Measurements from ENCODE around the gene BPIFA3. TPM values are rescaled to one million over a fixed set of nuclear protein-coding genes. Genes with fewer than 3 reads are reported as not detected.

BPIFA3 gene
- total and polyA plus RNA-seq, 2 of the 13 experiments (the other 11 are each of a cell fraction or from before 2014, with no cell fraction given) = not detected

DNA sequence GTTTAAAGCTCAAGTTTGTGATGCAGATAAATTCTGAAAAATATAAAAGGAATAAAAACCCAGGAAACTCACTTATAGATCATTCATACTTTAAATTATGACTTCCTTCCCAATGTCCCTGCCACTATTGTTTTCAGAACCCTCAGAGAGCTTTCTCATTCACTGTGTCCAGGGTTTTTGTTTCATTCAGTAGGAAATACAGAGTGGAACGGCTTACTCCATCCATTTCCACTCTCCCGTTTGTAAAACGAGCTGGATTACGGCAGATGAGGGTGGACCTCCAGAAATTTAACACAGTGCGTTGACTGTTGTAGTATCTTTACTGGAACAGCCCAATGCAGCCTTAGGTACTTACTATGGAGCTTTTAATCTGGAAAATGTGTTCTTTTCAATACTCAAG lies 42.2 kb downstream of the BPIFA3 start:
- H2AFZ ChIP-seq (ENCODE audit: low read length) = no peak overlapping the region
- no peak for FAIRE-seq
- POLR2A ChIA-PET = no interaction called here
- TF ChIP-seq SATB2 (CRISPR knock-in tag; IDR thresholded peaks at IDR 0.05) (no peak), ZNF589 (CRISPR knock-in tag; conservative IDR thresholded peaks at IDR 0.05) (no peak), ZSCAN21 (CRISPR knock-in tag; IDR thresholded peaks at IDR 0.05; ENCODE audit: borderline replicate concordance) (no peak), HNRNPH1 (optimal IDR thresholded peaks at IDR 0.05; ENCODE audit: low read depth, low read length) (no peak), SSRP1 (CRISPR knock-in tag; IDR thresholded peaks at IDR 0.05) (no peak), NAIF1 (CRISPR knock-in tag; IDR thresholded peaks at IDR 0.05; ENCODE audit: borderline replicate concordance) (no peak), ZNF326 (CRISPR knock-in tag; IDR thresholded peaks at IDR 0.05; ENCODE audit: borderline replicate concordance) (no peak), ZNF670 (CRISPR knock-in tag; IDR thresholded peaks at IDR 0.05; ENCODE audit: borderline replicate concordance) (no peak), FOXM1 (CRISPR knock-in tag; IDR thresholded peaks at IDR 0.05) (no peak), ZMYM3 (CRISPR knock-in tag; IDR thresholded peaks at IDR 0.05) (no peak), GATA4 (IDR thresholded peaks at IDR 0.05; ENCODE audit: borderline replicate concordance, low read depth) (no peak), SMAD1 (CRISPR knock-in tag; IDR thresholded peaks at IDR 0.05; ENCODE audit: borderline replicate concordance, low read depth) (no peak)
- TF ChIP-seq, protein P1, sequence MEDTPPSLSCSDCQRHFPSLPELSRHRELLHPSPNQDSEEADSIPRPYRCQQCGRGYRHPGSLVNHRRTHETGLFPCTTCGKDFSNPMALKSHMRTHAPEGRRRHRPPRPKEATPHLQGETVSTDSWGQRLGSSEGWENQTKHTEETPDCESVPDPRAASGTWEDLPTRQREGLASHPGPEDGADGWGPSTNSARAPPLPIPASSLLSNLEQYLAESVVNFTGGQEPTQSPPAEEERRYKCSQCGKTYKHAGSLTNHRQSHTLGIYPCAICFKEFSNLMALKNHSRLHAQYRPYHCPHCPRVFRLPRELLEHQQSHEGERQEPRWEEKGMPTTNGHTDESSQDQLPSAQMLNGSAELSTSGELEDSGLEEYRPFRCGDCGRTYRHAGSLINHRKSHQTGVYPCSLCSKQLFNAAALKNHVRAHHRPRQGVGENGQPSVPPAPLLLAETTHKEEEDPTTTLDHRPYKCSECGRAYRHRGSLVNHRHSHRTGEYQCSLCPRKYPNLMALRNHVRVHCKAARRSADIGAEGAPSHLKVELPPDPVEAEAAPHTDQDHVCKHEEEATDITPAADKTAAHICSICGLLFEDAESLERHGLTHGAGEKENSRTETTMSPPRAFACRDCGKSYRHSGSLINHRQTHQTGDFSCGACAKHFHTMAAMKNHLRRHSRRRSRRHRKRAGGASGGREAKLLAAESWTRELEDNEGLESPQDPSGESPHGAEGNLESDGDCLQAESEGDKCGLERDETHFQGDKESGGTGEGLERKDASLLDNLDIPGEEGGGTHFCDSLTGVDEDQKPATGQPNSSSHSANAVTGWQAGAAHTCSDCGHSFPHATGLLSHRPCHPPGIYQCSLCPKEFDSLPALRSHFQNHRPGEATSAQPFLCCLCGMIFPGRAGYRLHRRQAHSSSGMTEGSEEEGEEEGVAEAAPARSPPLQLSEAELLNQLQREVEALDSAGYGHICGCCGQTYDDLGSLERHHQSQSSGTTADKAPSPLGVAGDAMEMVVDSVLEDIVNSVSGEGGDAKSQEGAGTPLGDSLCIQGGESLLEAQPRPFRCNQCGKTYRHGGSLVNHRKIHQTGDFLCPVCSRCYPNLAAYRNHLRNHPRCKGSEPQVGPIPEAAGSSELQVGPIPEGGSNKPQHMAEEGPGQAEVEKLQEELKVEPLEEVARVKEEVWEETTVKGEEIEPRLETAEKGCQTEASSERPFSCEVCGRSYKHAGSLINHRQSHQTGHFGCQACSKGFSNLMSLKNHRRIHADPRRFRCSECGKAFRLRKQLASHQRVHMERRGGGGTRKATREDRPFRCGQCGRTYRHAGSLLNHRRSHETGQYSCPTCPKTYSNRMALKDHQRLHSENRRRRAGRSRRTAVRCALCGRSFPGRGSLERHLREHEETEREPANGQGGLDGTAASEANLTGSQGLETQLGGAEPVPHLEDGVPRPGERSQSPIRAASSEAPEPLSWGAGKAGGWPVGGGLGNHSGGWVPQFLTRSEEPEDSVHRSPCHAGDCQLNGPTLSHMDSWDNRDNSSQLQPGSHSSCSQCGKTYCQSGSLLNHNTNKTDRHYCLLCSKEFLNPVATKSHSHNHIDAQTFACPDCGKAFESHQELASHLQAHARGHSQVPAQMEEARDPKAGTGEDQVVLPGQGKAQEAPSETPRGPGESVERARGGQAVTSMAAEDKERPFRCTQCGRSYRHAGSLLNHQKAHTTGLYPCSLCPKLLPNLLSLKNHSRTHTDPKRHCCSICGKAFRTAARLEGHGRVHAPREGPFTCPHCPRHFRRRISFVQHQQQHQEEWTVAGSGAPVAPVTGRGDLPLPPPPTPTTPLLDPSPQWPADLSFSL (CRISPR knock-in tag; IDR thresholded peaks at IDR 0.05) = no peak
- TF ChIP-seq, protein P2, sequence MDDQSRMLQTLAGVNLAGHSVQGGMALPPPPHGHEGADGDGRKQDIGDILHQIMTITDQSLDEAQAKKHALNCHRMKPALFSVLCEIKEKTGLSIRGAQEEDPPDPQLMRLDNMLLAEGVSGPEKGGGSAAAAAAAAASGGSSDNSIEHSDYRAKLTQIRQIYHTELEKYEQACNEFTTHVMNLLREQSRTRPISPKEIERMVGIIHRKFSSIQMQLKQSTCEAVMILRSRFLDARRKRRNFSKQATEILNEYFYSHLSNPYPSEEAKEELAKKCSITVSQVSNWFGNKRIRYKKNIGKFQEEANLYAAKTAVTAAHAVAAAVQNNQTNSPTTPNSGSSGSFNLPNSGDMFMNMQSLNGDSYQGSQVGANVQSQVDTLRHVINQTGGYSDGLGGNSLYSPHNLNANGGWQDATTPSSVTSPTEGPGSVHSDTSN (CRISPR knock-in tag; IDR thresholded peaks at IDR 0.05; ENCODE audit: borderline replicate concordance) = no peak
- TF ChIP-seq, protein P3, sequence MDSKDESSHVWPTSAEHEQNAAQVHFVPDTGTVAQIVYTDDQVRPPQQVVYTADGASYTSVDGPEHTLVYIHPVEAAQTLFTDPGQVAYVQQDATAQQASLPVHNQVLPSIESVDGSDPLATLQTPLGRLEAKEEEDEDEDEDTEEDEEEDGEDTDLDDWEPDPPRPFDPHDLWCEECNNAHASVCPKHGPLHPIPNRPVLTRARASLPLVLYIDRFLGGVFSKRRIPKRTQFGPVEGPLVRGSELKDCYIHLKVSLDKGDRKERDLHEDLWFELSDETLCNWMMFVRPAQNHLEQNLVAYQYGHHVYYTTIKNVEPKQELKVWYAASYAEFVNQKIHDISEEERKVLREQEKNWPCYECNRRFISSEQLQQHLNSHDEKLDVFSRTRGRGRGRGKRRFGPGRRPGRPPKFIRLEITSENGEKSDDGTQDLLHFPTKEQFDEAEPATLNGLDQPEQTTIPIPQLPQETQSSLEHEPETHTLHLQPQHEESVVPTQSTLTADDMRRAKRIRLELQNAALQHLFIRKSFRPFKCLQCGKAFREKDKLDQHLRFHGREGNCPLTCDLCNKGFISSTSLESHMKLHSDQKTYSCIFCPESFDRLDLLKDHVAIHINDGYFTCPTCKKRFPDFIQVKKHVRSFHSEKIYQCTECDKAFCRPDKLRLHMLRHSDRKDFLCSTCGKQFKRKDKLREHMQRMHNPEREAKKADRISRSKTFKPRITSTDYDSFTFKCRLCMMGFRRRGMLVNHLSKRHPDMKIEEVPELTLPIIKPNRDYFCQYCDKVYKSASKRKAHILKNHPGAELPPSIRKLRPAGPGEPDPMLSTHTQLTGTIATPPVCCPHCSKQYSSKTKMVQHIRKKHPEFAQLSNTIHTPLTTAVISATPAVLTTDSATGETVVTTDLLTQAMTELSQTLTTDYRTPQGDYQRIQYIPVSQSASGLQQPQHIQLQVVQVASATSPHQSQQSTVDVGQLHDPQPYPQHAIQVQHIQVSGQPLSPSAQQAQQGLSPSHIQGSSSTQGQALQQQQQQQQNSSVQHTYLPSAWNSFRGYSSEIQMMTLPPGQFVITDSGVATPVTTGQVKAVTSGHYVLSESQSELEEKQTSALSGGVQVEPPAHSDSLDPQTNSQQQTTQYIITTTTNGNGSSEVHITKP (CRISPR knock-in tag; IDR thresholded peaks at IDR 0.05; ENCODE audit: low read depth) = no peak

More for the DNA sequence above, 42.2 kb downstream of the BPIFA3 start:
- in situ Hi-C loops (cut with HindIII; ENCODE audit: extremely low pct_ligation_motif_present, low pct_unique_long_range_greater_than_20kb) = no loop called here
- Histone ChIP-seq H3K4me2 (ENCODE audit: low read depth, low read length) (no peak overlapping the region), H3K4me3 (replicated peaks in 1 of 3; ENCODE audit: insufficient read depth in 1 of 3, low read depth in 2 of 3, low read length in 3 of 3) (no peak overlapping the region), H3K79me2 (ENCODE audit: insufficient read depth, low read length) (no peaks in the 10 kb centered on the region), H3K36me3 (replicated peaks in 1 of 2; ENCODE audit: control insufficient read depth in 1 of 2, insufficient read depth in 2 of 2, low read length in 2 of 2) (no peaks in the 10 kb centered on the region), H4K20me1 (ENCODE audit: insufficient read depth, low read length) (no peaks in the 10 kb centered on the region), H3K27me3 (ENCODE audit: control insufficient read depth in 1 of 2, insufficient read depth in 2 of 2, low read length in 2 of 2) (peaks cover 0 to 14% of the 10 kb centered on the region in 2 experiments; a peak in 2 of 5 replicates), H3K9me3 (ENCODE audit: low read length) (no peaks in the 10 kb centered on the region), H3K4me1 (ENCODE audit: insufficient read depth, low read length) (no peaks in the 10 kb centered on the region), H3K9ac (ENCODE audit: insufficient read depth, low read depth, low read length) (no peak overlapping the region), H3K27ac (ENCODE audit: extremely low read length, insufficient read depth, low read length) (no peak overlapping the region)
- CTCF ChIA-PET (ENCODE audit: low intra/inter-chr PET ratio, low total read pairs) = no interaction called here
- intact Hi-C loops (cut with micrococcal nuclease; ENCODE audit: unreplicated experiment) = no loop called here
- 24% methylated on average over 5 of the region's 5 CpGs for WGBS (ENCODE audit: low lambda C conversion rate)
- ATAC-seq = no peak
- no peak for DNase-seq (ENCODE audit: low spot score)
- no TSS peak for BruUV-seq (replicated peaks)

Data from HepG2 (cell line).